Measurements from ENCODE around the gene MYADML2. TPM values are rescaled to one million over a fixed set of nuclear protein-coding genes. Genes with fewer than 3 reads are reported as not detected.

MYADML2 gene
- polyA plus RNA-seq, 4 donors, result 0.03 to 0.06 TPM; not detected in 2

GRCh38 chr17:81968850-81969812 lies 22.1 kb upstream of the MYADML2 start:
- Histone ChIP-seq H3K36me3 (ENCODE audit: control insufficient read depth in 3 of 3, insufficient read depth in 2 of 3, low read depth in 1 of 3, low read length in 3 of 3) (no peaks in the 10 kb centered on the region), H3K27ac (ENCODE audit: low read depth in 1 of 3, low read length in 2 of 3) (no peak overlapping the region), H3K4me3 (ENCODE audit: low read depth in 1 of 3, low read length in 3 of 3) (no peak overlapping the region), H3K9me3 (ENCODE audit: control insufficient read depth in 2 of 2, insufficient read depth in 1 of 2, low read depth in 1 of 2, low read length in 1 of 2) (peaks cover 0 to 15% of the 10 kb centered on the region in 2 donors), H3K27me3 (ENCODE audit: control insufficient read depth in 3 of 3, insufficient read depth in 3 of 3, low read length in 3 of 3) (peaks cover 0 to 27% (median under 1%) of the 10 kb centered on the region in 3 donors), H3K4me1 (ENCODE audit: control insufficient read depth in 3 of 3, insufficient read depth in 2 of 3, low read depth in 1 of 3, low read length in 2 of 3) (peaks cover 0 to 18% (median 0%) of the 10 kb centered on the region in 3 donors)
- 57 to 77% (median 60%) methylated on average over 11 to 12 of the region's 12 CpGs for WGBS, 3 donors
- DNase-seq, result no peak
- FAIRE-seq, result no peak

GRCh38 chr17:81968396-81968745 lies 21.3 kb upstream of the MYADML2 start:
- FAIRE-seq, result no peak

GRCh38 chr17:81967533-81968395 lies 20.7 kb upstream of the MYADML2 start:
- H3K27ac ChIP-seq (ENCODE audit: low read depth in 1 of 3, low read length in 2 of 3), result peak overlapping the region in 2 of 3 donors; percentile 13 to 52
- no peak for FAIRE-seq
- peaks cover 0 to 3% of the 10 kb centered on the region in 2 donors for H3K9me3 ChIP-seq (ENCODE audit: control insufficient read depth in 2 of 2, insufficient read depth in 1 of 2, low read depth in 1 of 2, low read length in 1 of 2)
- H3K4me3 ChIP-seq (ENCODE audit: low read depth in 1 of 3, low read length in 3 of 3), result peak overlapping the region in 2 of 3 donors; percentile 9 to 10
- DNase-seq, result peak; percentile 80 to 92
- H3K4me1 ChIP-seq (ENCODE audit: control insufficient read depth in 3 of 3, insufficient read depth in 2 of 3, low read depth in 1 of 3, low read length in 2 of 3), result peaks cover 0 to 18% (median 0%) of the 10 kb centered on the region in 3 donors
- H3K27me3 ChIP-seq (ENCODE audit: control insufficient read depth in 3 of 3, insufficient read depth in 3 of 3, low read length in 3 of 3), result peaks cover 0 to 41% (median 6%) of the 10 kb centered on the region in 3 donors
- H3K36me3 ChIP-seq (ENCODE audit: control insufficient read depth in 3 of 3, insufficient read depth in 2 of 3, low read depth in 1 of 3, low read length in 3 of 3), result no peaks in the 10 kb centered on the region
- 5 to 11% (median 10%) methylated on average over 32 to 36 of the region's 36 CpGs for WGBS, 3 donors

More at GRCh38 chr17:81968396-81968745, 21.3 kb upstream of the MYADML2 start:
- Histone ChIP-seq H3K4me3 (ENCODE audit: low read depth in 1 of 3, low read length in 3 of 3) (peak overlapping the region in 1 of 3 donors; percentile 10), H3K27me3 (ENCODE audit: control insufficient read depth in 3 of 3, insufficient read depth in 3 of 3, low read length in 3 of 3) (peaks cover 0 to 34% (median 2%) of the 10 kb centered on the region in 3 donors), H3K27ac (ENCODE audit: low read depth in 1 of 3, low read length in 2 of 3) (no peak overlapping the region), H3K36me3 (ENCODE audit: control insufficient read depth in 3 of 3, insufficient read depth in 2 of 3, low read depth in 1 of 3, low read length in 3 of 3) (no peaks in the 10 kb centered on the region), H3K4me1 (ENCODE audit: control insufficient read depth in 3 of 3, insufficient read depth in 2 of 3, low read depth in 1 of 3, low read length in 2 of 3) (peaks cover 0 to 18% (median 0%) of the 10 kb centered on the region in 3 donors), H3K9me3 (ENCODE audit: control insufficient read depth in 2 of 2, insufficient read depth in 1 of 2, low read depth in 1 of 2, low read length in 1 of 2) (peaks cover 0 to 7% of the 10 kb centered on the region in 2 donors)
- 39 to 60% (median 52%) methylated on average over 7 of the region's 7 CpGs for WGBS, 3 donors
- DNase-seq, result no peak

GRCh38 chr17:81967244-81967532 lies 20.2 kb upstream of the MYADML2 start:
- H3K4me1 ChIP-seq (ENCODE audit: control insufficient read depth in 3 of 3, insufficient read depth in 2 of 3, low read depth in 1 of 3, low read length in 2 of 3), result peaks cover 0 to 18% (median 0%) of the 10 kb centered on the region in 3 donors
- peak overlapping the region in 2 of 3 donors; percentile 13 to 52 for H3K27ac ChIP-seq (ENCODE audit: low read depth in 1 of 3, low read length in 2 of 3)
- peaks cover 0 to 46% (median 6%) of the 10 kb centered on the region in 3 donors for H3K27me3 ChIP-seq (ENCODE audit: control insufficient read depth in 3 of 3, insufficient read depth in 3 of 3, low read length in 3 of 3)
- DNase-seq (no peak), FAIRE-seq (no peak)
- WGBS, 3 donors, result 15 to 25% (median 25%) methylated on average over 5 of the region's 5 CpGs
- H3K9me3 ChIP-seq (ENCODE audit: control insufficient read depth in 2 of 2, insufficient read depth in 1 of 2, low read depth in 1 of 2, low read length in 1 of 2), result no peaks in the 10 kb centered on the region
- no peaks in the 10 kb centered on the region for H3K36me3 ChIP-seq (ENCODE audit: control insufficient read depth in 3 of 3, insufficient read depth in 2 of 3, low read depth in 1 of 3, low read length in 3 of 3)
- H3K4me3 ChIP-seq (ENCODE audit: low read depth in 1 of 3, low read length in 3 of 3), result no peak overlapping the region

GRCh38 chr17:81966343-81967243 lies 19.6 kb upstream of the MYADML2 start:
- 37 to 47% (median 38%) methylated on average over 34 to 41 of the region's 41 CpGs for WGBS, 3 donors
- Histone ChIP-seq H3K27ac (ENCODE audit: low read depth in 1 of 3, low read length in 2 of 3) (peak overlapping the region in 1 of 3 donors; percentile 13), H3K9me3 (ENCODE audit: control insufficient read depth in 2 of 2, insufficient read depth in 1 of 2, low read depth in 1 of 2, low read length in 1 of 2) (no peaks in the 10 kb centered on the region), H3K4me3 (ENCODE audit: low read depth in 1 of 3, low read length in 3 of 3) (no peak overlapping the region), H3K27me3 (ENCODE audit: control insufficient read depth in 3 of 3, insufficient read depth in 3 of 3, low read length in 3 of 3) (peaks cover 6 to 52% (median 6%) of the 10 kb centered on the region in 3 donors), H3K4me1 (ENCODE audit: control insufficient read depth in 3 of 3, insufficient read depth in 2 of 3, low read depth in 1 of 3, low read length in 2 of 3) (peaks cover 0 to 21% (median 0%) of the 10 kb centered on the region in 3 donors), H3K36me3 (ENCODE audit: control insufficient read depth in 3 of 3, insufficient read depth in 2 of 3, low read depth in 1 of 3, low read length in 3 of 3) (no peaks in the 10 kb centered on the region)
- DNase-seq (peak; percentile 48 to 77), FAIRE-seq (no peak)

- DNase-seq, result no peak
- Histone ChIP-seq H3K27ac (ENCODE audit: low read depth in 1 of 3, low read length in 2 of 3) (no peak overlapping the region), H3K27me3 (ENCODE audit: control insufficient read depth in 3 of 3, insufficient read depth in 3 of 3, low read length in 3 of 3) (peaks cover 9 to 61% (median 11%) of the 10 kb centered on the region in 3 donors), H3K4me3 (ENCODE audit: low read depth in 1 of 3, low read length in 3 of 3) (no peak overlapping the region), H3K4me1 (ENCODE audit: control insufficient read depth in 3 of 3, insufficient read depth in 2 of 3, low read depth in 1 of 3, low read length in 2 of 3) (peaks cover 0 to 21% (median 0%) of the 10 kb centered on the region in 3 donors), H3K36me3 (ENCODE audit: control insufficient read depth in 3 of 3, insufficient read depth in 2 of 3, low read depth in 1 of 3, low read length in 3 of 3) (no peaks in the 10 kb centered on the region), H3K9me3 (ENCODE audit: control insufficient read depth in 2 of 2, insufficient read depth in 1 of 2, low read depth in 1 of 2, low read length in 1 of 2) (no peaks in the 10 kb centered on the region)
- 72 to 76% (median 72%) methylated on average over 22 of the region's 22 CpGs for WGBS, 3 donors
- no peak for FAIRE-seq
Observed at GRCh38 chr17:81964081-81964849, 17.2 kb upstream of the MYADML2 start.

All from small intestine (tissue), 7 donors.